ENCODE data around the gene RSPH6A. TPM values are rescaled to one million over a fixed set of nuclear protein-coding genes. Genes with fewer than 3 reads are reported as not detected.

Gene RSPH6A
- total RNA-seq, 6 donors from 2014 or later, result 0.15 to 5.2 (median 0.32) TPM; not detected in 2

GRCh38 chr19:45852983-45853382, 37.9 kb upstream of the RSPH6A start:
- no peak overlapping the region for H3K4me3 ChIP-seq
- peak; percentile 75 to 94 for ATAC-seq (ENCODE audit: low FRiP score in 2 of 2)
- H3K36me3 ChIP-seq, result peaks cover 18 to 82% (median 65%) of the 10 kb centered on the region in 4 donors
- peaks cover 0 to 12% (median 0%) of the 10 kb centered on the region in 4 donors for H3K4me1 ChIP-seq
- H3K9me3 ChIP-seq, result no peaks in the 10 kb centered on the region
- TF ChIP-seq POLR2A (IDR thresholded peaks at IDR 0.05) (peak in 1 of 4 donors; percentile 42), POLR2AphosphoS5 (IDR thresholded peaks at IDR 0.05) (peak; percentile 10 to 62), EP300 (IDR thresholded peaks at IDR 0.05) (peak in 1 of 4 donors; percentile 58), CTCF (IDR thresholded peaks at IDR 0.05) (no peak)
- H3K27ac ChIP-seq, result peak overlapping the region in 3 of 4 donors; percentile 50 to 72 (median 60)
- peak in 1 of 2 donors; percentile 95 for DNase-seq
- 66 to 73% methylated on average over 2 to 7 of the region's 7 CpGs for WGBS, 2 donors
- no peaks in the 10 kb centered on the region for H3K27me3 ChIP-seq

DNA sequence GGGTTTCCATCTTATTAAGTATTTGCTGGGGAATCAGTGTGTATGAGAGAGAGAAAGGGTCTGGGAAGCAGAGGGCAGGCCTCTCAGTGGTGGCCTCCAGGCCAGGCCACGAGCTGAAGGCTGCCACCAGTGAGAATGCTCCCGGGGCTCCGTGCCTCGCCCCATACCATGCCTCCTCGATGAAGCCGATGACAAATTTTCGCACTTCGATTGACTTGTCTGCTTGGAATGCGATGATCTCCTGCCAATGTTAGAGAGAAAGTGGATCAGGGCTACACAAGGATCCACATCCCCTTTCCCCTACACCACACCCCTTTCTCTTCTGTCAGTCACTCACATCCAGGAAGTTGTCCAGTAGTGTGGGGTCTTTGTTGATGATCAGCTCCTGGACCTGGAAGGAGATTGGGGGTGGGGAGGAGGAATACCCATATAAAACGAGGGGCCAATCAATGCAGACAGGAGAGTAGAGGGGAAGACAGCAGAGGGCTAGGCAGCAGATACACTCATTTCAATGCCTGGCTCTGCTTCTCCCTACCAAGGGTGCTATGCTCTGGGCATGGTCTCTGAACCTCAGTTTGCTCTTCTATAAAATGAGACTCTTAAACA, 37.1 kb upstream of the RSPH6A start:
- TF ChIP-seq POLR2AphosphoS5 (IDR thresholded peaks at IDR 0.05) (no peak), POLR2A (IDR thresholded peaks at IDR 0.05) (no peak), EP300 (IDR thresholded peaks at IDR 0.05) (no peak), CTCF (IDR thresholded peaks at IDR 0.05) (no peak)
- DNase-seq (no peak), ATAC-seq (ENCODE audit: low FRiP score in 2 of 2) (no peak)
- Histone ChIP-seq H3K9me3 (no peaks in the 10 kb centered on the region), H3K4me1 (peaks cover 0 to 12% (median 0%) of the 10 kb centered on the region in 4 donors), H3K36me3 (peaks cover 24 to 89% (median 71%) of the 10 kb centered on the region in 4 donors), H3K27ac (peak overlapping the region; percentile 4 to 75 (median 50)), H3K4me3 (no peak overlapping the region), H3K27me3 (no peaks in the 10 kb centered on the region)
- WGBS, 2 donors, result 81 to 83% methylated on average over 10 of the region's 10 CpGs

- 89 to 95% methylated on average over 4 of the region's 4 CpGs for WGBS, 2 donors
- Histone ChIP-seq H3K4me1 (peaks cover 0 to 12% (median 0%) of the 10 kb centered on the region in 4 donors), H3K36me3 (peaks cover 29 to 100% (median 87%) of the 10 kb centered on the region in 4 donors), H3K9me3 (no peaks in the 10 kb centered on the region), H3K27ac (no peak overlapping the region), H3K4me3 (no peak overlapping the region), H3K27me3 (no peaks in the 10 kb centered on the region)
- DNase-seq (no peak), ATAC-seq (ENCODE audit: low FRiP score in 2 of 2) (no peak)
- TF ChIP-seq CTCF (IDR thresholded peaks at IDR 0.05) (no peak), POLR2A (IDR thresholded peaks at IDR 0.05) (no peak), EP300 (IDR thresholded peaks at IDR 0.05) (no peak), POLR2AphosphoS5 (IDR thresholded peaks at IDR 0.05) (no peak)
Measured at GRCh38 chr19:45848922-45849321, 33.8 kb upstream of the RSPH6A start.

DNA sequence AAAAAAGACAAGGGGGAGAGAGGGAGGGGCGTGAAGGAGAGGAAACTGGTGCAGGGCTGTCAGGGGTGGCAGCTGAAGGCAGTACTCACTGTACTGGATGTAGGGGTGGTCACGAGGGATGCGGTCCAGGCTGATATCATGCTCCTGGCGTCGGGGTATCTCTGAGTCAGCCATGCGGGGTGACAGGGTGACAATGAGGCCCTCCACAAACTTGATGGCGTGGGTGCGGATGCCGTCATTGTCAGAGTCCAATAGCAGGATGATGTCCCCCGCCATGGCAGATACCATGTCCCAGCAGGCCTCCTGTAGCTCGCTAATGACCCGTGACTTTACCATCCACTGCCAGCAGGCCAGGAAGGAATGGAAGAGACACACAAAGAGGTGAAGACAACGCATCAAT, 32.6 kb upstream of the RSPH6A start:
- H3K4me3 ChIP-seq, result no peak overlapping the region
- H3K4me1 ChIP-seq, result peaks cover 0 to 11% (median 0%) of the 10 kb centered on the region in 4 donors
- H3K9me3 ChIP-seq, result no peaks in the 10 kb centered on the region
- no peak overlapping the region for H3K27ac ChIP-seq
- WGBS, 2 donors, result 90 to 92% methylated on average over 13 of the region's 13 CpGs
- DNase-seq (no peak), ATAC-seq (ENCODE audit: low FRiP score in 2 of 2) (no peak)
- TF ChIP-seq POLR2AphosphoS5 (IDR thresholded peaks at IDR 0.05) (no peak), CTCF (IDR thresholded peaks at IDR 0.05) (no peak), EP300 (IDR thresholded peaks at IDR 0.05) (no peak), POLR2A (IDR thresholded peaks at IDR 0.05) (no peak)
- H3K27me3 ChIP-seq, result no peaks in the 10 kb centered on the region
- H3K36me3 ChIP-seq, result peaks cover 36 to 100% (median 89%) of the 10 kb centered on the region in 4 donors

- DNase-seq (peak in 1 of 2 donors; percentile 71), ATAC-seq (ENCODE audit: low FRiP score in 2 of 2) (no peak)
- no peak overlapping the region for H3K27ac ChIP-seq
- no peaks in the 10 kb centered on the region for H3K27me3 ChIP-seq
- TF ChIP-seq POLR2AphosphoS5 (IDR thresholded peaks at IDR 0.05), result no peak
- no peak for TF ChIP-seq EP300 (IDR thresholded peaks at IDR 0.05)
- TF ChIP-seq POLR2A (IDR thresholded peaks at IDR 0.05), result no peak
- no peak for TF ChIP-seq CTCF (IDR thresholded peaks at IDR 0.05)
- no peaks in the 10 kb centered on the region for H3K9me3 ChIP-seq
- 91 to 99% methylated on average over 14 of the region's 14 CpGs for WGBS, 2 donors
- no peak overlapping the region for H3K4me3 ChIP-seq
- no peaks in the 10 kb centered on the region for H3K4me1 ChIP-seq
- peaks cover 46 to 100% (median 90%) of the 10 kb centered on the region in 4 donors for H3K36me3 ChIP-seq
Measured at GRCh38 chr19:45842198-45842597, 27.1 kb upstream of the RSPH6A start.

Measured in upper lobe of left lung (tissue), 6 donors.